ENCODE measurements around the gene CFAP210. TPM values are rescaled to one million over a fixed set of nuclear protein-coding genes. Genes with fewer than 3 reads are reported as not detected.
A peak's percentile ranks its signal among the peaks of the same experiment; 100 is the strongest.

The CFAP210 gene
- total RNA-seq, 1 donor from 2014 or later, result not detected

DNA sequence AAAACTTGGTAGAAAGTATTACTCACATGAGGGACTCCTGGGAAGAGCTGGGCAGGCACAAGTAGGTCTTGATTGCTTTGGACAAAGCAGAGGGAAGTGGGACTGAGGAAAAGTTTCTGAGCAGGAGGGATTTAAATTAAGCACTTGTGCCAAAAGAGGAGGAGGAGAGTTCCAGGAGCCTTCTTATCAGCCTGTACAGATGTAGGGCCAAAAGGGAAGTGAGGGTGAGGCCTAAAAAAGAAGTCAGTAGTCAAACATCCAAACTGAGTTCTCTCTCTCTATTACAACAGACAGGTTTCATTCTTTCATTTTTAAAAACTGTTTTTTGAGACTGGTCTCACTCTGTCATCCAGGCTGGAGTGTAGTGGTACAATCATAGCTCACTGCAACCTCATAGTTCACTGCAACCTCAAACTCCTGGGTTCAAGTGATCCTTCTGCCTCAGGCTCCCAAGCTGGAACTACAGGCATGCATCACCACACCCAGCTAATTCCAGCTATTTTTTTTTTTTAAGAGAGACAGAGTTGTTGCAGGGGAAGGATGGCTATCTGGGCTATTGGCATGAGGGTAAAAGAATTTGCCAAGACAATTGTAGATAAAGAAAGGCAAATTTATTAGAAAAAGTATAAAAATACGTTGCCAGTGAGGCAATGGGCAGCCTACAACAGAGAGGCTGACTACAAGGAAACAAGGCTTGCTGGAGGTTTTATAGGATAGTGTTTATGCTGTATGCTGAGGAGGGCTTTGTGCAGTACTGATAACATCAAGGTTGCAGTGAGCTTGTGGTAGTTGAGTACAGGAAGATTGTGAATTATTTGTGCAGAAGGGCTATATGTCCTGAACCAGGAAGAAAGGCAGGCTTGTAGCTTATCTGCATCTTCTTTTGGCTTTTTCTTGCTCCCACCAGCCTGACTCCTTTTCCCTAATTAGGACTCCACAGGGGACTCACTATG, 29.0 kb downstream of the CFAP210 start:
- H3K9me3 Mint-ChIP-seq (ENCODE audit: low read depth), result no peaks in the 10 kb centered on the region
- H3K27me3 Mint-ChIP-seq (ENCODE audit: low read depth), result no peaks in the 10 kb centered on the region
- H3K4me3 Mint-ChIP-seq (ENCODE audit: unreplicated experiment), result no peak overlapping the region
- no peaks in the 10 kb centered on the region for H3K36me3 Mint-ChIP-seq (ENCODE audit: low read depth)
- H3K27ac Mint-ChIP-seq (ENCODE audit: unreplicated experiment), result peak overlapping the region; percentile 34
- H3K4me1 Mint-ChIP-seq (ENCODE audit: low read depth), result peaks cover 6% of the 10 kb centered on the region
- TF ChIP-seq, protein P1, sequence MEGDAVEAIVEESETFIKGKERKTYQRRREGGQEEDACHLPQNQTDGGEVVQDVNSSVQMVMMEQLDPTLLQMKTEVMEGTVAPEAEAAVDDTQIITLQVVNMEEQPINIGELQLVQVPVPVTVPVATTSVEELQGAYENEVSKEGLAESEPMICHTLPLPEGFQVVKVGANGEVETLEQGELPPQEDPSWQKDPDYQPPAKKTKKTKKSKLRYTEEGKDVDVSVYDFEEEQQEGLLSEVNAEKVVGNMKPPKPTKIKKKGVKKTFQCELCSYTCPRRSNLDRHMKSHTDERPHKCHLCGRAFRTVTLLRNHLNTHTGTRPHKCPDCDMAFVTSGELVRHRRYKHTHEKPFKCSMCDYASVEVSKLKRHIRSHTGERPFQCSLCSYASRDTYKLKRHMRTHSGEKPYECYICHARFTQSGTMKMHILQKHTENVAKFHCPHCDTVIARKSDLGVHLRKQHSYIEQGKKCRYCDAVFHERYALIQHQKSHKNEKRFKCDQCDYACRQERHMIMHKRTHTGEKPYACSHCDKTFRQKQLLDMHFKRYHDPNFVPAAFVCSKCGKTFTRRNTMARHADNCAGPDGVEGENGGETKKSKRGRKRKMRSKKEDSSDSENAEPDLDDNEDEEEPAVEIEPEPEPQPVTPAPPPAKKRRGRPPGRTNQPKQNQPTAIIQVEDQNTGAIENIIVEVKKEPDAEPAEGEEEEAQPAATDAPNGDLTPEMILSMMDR (IDR thresholded peaks at IDR 0.05), result no peak
- no peak for DNase-seq (ENCODE audit: low spot score)

GRCh38 chr2:169664600-169664977, 29.6 kb downstream of the CFAP210 start:
- peaks cover 2% of the 10 kb centered on the region for H3K36me3 Mint-ChIP-seq (ENCODE audit: low read depth)

DNA sequence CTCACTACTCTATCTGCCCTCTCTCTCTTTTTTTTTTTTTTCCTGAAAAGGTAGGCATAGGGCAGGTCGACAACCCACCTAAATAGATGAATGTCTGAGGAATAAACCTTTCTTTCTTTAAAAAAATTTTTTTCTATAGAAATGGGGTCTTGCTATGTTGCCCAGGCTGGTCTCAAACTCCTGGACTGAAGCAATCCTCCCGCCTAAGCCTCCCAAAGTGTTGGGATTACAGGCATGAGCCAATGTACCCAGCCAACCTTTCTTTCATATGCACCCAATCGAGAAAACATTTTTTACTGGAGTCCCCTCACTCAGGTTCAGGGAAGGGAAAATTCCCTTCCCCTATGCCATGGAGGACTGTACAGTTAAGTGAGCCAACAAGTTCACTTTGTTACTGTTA, 31.0 kb downstream of the CFAP210 start:
- no peaks in the 10 kb centered on the region for H3K9me3 Mint-ChIP-seq (ENCODE audit: low read depth)
- no peak overlapping the region for H3K4me3 Mint-ChIP-seq (ENCODE audit: unreplicated experiment)
- H3K4me1 Mint-ChIP-seq (ENCODE audit: low read depth), result peaks cover 6% of the 10 kb centered on the region
- H3K27me3 Mint-ChIP-seq (ENCODE audit: low read depth), result no peaks in the 10 kb centered on the region
- no peak overlapping the region for H3K27ac Mint-ChIP-seq (ENCODE audit: unreplicated experiment)
- no peak for DNase-seq (ENCODE audit: low spot score)
- TF ChIP-seq, protein P1 (IDR thresholded peaks at IDR 0.05), result no peak
- H3K36me3 Mint-ChIP-seq (ENCODE audit: low read depth), result peaks cover 2% of the 10 kb centered on the region

More at GRCh38 chr2:169664600-169664977, 29.6 kb downstream of the CFAP210 start:
- Mint-ChIP-seq H3K27ac (ENCODE audit: unreplicated experiment) (peak overlapping the region; percentile 34), H3K27me3 (ENCODE audit: low read depth) (no peaks in the 10 kb centered on the region), H3K4me3 (ENCODE audit: unreplicated experiment) (no peak overlapping the region), H3K4me1 (ENCODE audit: low read depth) (peaks cover 6% of the 10 kb centered on the region), H3K9me3 (ENCODE audit: low read depth) (no peaks in the 10 kb centered on the region)
- TF ChIP-seq, protein P1 (IDR thresholded peaks at IDR 0.05), result no peak
- no peak for DNase-seq (ENCODE audit: low spot score)

DNA sequence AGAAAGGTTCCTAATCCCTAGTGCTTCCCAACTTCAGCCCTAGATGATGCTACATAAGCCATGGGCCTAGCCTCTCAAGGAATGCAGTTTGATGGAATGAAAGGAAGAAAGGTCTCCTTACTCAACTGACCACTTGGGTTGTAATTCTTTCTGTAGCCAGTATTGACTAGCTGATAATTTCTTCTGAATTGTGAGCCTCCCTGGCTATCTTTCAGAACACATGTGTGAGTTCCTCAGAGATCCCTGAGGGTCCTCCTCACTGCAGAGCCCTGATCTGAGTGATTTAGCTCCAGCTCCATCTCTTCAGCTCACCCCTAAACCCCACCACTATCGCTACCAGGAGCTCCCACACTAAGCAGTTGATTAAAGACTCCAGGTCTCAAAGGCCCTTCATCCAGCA, 31.5 kb downstream of the CFAP210 start:
- TF ChIP-seq, protein P1 (IDR thresholded peaks at IDR 0.05), result no peak
- DNase-seq (ENCODE audit: low spot score), result no peak
- Mint-ChIP-seq H3K4me3 (ENCODE audit: unreplicated experiment) (no peak overlapping the region), H3K9me3 (ENCODE audit: low read depth) (no peaks in the 10 kb centered on the region), H3K36me3 (ENCODE audit: low read depth) (peaks cover 2% of the 10 kb centered on the region), H3K4me1 (ENCODE audit: low read depth) (peaks cover 6% of the 10 kb centered on the region), H3K27ac (ENCODE audit: unreplicated experiment) (no peak overlapping the region), H3K27me3 (ENCODE audit: low read depth) (no peaks in the 10 kb centered on the region)

- Mint-ChIP-seq H3K27me3 (ENCODE audit: low read depth) (no peaks in the 10 kb centered on the region), H3K4me3 (ENCODE audit: unreplicated experiment) (no peak overlapping the region), H3K9me3 (ENCODE audit: low read depth) (no peaks in the 10 kb centered on the region), H3K4me1 (ENCODE audit: low read depth) (peaks cover 6% of the 10 kb centered on the region), H3K36me3 (ENCODE audit: low read depth) (peaks cover 2% of the 10 kb centered on the region), H3K27ac (ENCODE audit: unreplicated experiment) (no peak overlapping the region)
- TF ChIP-seq, protein P1 (IDR thresholded peaks at IDR 0.05), result no peak
- no peak for DNase-seq (ENCODE audit: low spot score)
Observed at GRCh38 chr2:169661265-169661664, 32.9 kb downstream of the CFAP210 start.
